DMS53 treated with DMSO at 0.1 percent for 48 hours (cell line): ENCODE measurements around the gene UFD1.

ENCODE experiments used
- DNase-seq: peaks from one replicate; lab custom pipeline; 2025; ENCODE audit not compliant: unreplicated experiment; lab: John Stamatoyannopoulos, UW

UFD1 gene, protein sequence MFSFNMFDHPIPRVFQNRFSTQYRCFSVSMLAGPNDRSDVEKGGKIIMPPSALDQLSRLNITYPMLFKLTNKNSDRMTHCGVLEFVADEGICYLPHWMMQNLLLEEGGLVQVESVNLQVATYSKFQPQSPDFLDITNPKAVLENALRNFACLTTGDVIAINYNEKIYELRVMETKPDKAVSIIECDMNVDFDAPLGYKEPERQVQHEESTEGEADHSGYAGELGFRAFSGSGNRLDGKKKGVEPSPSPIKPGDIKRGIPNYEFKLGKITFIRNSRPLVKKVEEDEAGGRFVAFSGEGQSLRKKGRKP

DNA sequence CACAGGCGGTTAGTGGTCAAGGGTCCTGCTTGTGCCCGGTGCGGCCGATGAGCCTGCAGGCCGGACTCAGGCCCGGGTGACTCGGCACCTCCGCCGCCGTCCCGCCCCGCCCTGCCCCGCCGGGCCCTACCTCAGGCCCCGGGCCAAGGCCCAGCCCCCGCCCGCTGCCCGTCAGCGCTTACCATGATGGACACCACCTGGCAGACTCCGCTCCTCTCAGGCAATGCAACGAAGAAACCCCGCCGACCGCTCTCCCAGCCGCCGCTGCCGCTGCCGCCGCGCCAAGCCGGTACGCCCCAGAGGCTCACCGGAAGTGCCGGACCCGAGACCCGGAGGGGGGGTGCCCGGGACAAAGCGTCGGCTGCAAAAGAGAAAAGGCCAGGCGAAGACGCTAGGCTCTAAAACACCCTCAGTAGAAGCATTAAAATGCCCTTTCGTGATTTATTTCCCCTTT lies at the start of gene UFD1:
TSS of gene UFD1 (minus strand) at position 293 of the 454 bp plus-strand sequence. CDS start at position 185, 108 bp downstream.
- no peak for DNase-seq

GRCh38 chr22:19527861-19528417 lies 48.9 kb upstream of the UFD1 start:
- no peak for DNase-seq

GRCh38 chr22:19527321-19527721 lies 48.3 kb upstream of the UFD1 start:
- DNase-seq, result no peak

DNA sequence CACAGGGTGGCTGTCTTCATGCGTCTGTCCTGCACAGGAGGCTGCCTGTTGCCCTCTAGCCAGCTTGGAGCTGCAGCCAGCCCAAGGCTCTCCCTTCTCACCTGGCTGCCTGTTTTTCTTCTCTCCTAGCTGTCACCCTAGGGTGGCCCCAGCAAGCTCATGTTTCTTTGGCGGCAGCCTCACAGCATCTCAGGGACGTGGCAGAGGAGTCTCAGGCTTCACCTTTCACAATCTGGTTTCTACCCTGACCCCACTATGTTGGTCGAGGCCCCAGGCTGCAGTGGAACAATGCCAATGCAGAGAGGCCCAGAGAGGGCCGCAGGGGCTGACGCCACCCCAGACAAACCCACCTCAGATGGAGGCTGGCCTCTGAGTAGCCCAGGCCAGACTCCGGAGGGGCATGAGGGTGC lies 47.7 kb upstream of the UFD1 start:
- no peak for DNase-seq

GRCh38 chr22:19526076-19526701 lies 47.2 kb upstream of the UFD1 start:
- no peak for DNase-seq

DNA sequence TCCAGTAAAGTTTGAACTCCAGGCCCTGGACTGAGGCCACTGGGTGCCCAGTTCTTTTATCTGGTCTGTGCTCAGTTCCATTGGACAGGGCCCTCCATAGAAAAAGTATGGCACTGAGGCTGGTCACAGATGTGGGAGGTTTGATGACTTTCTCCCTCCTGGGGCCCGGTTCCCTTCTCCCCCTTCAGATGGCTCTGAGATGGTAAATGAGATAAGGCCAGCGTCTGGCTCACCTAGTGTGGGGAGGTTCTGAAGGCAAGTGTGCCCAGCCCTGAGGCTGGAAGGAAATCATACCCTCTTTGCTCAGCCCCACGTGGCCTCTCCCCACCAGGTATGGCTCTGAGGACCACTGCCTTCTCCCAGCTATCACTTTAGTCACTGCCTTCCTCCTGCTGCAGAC lies 46.7 kb upstream of the UFD1 start:
- DNase-seq, result no peak

DNA sequence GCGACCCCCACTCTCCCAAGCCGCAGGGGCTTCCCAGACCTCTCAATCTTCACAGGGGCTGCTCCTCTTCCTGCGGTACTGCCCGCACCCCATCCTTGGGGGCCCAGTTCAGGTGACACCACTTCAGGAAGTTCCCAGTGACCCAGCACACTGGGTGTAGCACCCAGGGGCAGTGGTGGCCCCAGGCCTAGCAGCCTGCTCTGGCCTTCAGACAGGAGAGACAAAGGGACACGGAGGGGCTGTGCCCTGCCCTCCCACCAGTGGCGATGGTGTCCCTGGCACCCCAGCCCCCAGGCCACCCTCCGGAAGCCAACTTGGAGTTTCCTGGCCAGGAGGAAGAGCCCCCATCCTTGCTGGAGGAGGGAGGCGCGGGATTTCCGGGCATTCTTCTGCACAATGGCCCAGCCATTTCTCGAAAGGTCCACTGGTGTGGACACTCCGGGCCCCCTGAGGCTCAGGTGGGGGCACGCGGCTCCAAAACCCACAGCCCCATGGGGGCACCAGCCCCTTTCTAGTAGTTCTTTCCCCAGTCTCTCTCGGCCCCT lies 46.2 kb upstream of the UFD1 start:
- DNase-seq, result no peak

GRCh38 chr22:19524170-19525115 lies 45.5 kb upstream of the UFD1 start, which contains the start of gene CLDN5:
TSS of gene CLDN5 (minus strand) at chr22:19524410. CDS start at chr22:19524255, 155 bp downstream.
- DNase-seq, result no peak

- no peak for DNase-seq
Measured at GRCh38 chr22:19523240-19524169, 44.5 kb upstream of the UFD1 start.

DNA sequence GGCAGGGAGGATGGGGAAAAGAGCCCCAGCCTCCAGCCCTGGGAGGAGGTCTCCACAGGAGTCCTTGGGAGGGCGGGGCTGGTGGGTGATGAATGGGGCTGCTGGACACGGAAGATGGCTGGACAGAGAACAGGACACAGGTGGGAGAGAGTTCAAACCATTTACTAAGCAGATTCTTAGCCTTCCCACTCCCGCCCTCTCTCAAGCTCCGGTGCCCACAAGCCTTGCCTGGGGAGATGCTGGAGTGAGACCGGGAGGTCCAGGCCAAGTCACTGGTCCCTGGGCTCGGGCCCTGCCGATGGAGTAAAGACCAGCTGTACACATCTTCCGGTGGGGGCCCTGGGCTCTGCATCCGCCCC lies 43.9 kb upstream of the UFD1 start:
- no peak for DNase-seq

GRCh38 chr22:19522190-19522880 lies 43.3 kb upstream of the UFD1 start:
- no peak for DNase-seq

DNA sequence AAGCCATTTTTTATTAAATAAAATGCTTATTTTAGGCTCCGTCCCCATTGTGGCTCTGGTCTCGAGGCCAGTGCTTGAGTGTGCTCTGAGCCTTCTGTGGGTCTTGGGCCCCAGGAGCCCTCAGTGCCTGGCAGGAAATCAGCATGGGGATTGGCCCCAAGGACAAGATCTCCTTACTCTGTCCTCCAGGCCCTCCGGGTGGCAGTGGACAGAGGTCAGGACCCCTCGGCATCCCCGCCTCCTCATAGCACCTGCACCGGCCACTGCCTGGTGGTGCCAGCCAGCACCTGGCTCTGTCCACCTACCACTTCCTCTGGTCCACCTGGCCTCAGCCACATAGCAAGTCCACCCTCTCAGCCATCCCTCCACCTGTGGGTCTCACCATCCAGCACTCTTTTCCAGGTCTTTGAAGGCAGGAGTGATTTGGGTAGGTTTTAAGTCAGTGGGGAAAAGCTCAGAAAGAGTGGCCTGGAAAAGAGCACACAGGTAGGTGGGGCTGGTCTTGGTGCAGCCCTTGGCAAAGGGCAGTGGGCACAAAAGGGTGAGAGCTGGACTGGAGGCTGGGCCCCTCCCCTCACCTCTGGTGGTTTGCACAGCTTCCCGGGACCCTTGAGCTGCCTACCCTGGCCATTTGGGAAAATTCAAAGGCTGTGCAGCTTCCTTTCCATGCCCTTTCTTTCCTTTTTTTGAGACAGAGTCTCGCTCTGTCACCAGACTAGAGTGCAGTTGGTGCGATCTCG lies 41.7 kb upstream of the UFD1 start:
- no peak for DNase-seq

DNA sequence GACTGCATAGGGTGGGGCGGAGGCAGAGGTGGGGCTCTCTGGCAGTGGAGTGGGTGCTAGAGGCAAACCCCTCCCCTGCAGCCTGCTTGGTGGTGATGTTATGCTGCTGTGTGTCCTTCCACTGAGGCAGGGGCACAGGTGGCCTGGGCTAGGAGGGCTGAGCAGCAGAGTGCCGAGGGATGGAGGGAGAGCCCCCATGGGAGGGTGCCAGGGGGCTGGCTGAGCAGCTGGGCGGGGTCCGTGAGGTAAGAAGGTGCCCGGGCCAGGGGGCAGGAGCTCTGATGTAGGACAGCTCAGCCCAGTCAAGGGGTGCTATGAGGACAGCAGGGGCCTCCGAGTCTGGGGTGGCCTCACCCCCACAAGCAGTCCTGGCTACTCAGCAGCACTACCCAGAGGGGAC lies 41.0 kb upstream of the UFD1 start:
- DNase-seq, result no peak

DNA sequence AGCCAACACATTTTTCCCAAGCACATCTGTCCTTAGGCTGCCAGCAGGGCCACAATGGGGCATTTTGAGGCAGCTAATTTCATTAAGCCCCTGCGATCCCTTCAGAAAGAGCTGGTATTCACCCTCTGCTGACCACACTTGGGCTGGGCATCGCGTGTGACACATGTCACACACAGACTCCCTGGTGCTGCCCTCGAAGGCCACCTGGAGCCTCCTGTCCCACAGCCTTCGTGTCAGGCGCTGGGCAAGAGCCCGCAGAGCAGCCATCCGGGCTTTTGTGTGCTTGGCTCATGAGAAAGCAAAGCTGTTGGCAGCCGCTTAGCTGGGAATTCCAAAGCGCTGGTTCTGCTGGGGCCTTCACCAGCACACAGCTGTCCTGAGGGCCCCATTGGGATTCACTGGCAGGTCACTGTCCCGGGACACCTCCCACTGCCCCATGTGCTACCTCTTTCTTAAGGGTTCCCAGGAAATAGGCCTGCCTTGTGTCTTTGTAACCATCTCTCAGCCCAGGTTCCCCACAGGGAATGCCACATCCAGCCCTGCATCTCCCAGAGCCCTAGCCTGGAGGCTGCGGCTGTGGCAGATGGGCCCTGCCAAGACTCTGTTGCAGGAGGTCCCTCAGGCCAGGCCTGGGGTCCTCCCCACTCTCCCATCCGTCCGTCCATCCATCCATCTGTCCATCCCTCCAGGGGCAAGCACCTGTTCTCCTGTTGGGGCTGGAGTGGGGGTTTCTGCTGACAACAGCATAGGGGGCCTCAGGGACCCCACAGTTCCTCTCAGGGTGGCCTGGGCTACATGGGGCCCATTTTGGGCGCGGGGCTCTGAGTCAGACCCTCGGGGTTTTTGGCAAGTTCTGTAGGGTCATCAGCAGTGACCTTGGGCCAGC lies 40.3 kb upstream of the UFD1 start:
- no peak for DNase-seq

- no peak for DNase-seq
Measured at GRCh38 chr22:19518635-19519034, 39.6 kb upstream of the UFD1 start.

GRCh38 chr22:19517919-19518611 lies 39.1 kb upstream of the UFD1 start:
- no peak for DNase-seq

DNA sequence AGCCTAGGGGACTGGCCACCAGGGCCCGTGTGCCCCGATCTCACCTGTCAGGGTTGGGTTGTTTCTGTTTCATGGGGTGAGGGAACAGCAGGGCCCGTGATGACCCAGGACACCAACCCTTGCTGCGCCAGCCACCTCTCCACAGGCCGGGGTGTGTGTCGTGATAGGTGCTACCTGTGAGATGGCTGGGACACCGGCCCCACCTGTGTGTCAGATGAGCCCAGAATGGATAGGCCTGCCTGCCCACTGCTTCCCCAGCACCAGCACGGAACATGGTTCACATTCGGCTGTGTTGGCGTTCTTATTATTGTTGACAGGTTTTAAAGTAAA lies 38.1 kb upstream of the UFD1 start:
- no peak for DNase-seq
